GM23248 (cell line): ENCODE results near the gene LDLRAD4.

ENCODE experiments used
- EZH2 ChIP-seq: fragments of 200-600 bp; sonication (generic); IDR thresholded peaks from 2 replicates; pipeline ENCODE4 v1.6.1; 2018; ENCODE audit warnings: antibody characterized with exemption, mild to moderate bottlenecking; ENCODE audit not compliant: insufficient read depth, poor library complexity, severe bottlenecking
- EZH2phosphoT487 ChIP-seq: fragments of 200-600 bp; sonication (generic); IDR thresholded peaks from 2 replicates; pipeline ENCODE4 v1.6.1; 2018; ENCODE audit warnings: antibody characterized with exemption, moderate library complexity, mild to moderate bottlenecking, low read depth; ENCODE audit not compliant: insufficient read depth

DNA sequence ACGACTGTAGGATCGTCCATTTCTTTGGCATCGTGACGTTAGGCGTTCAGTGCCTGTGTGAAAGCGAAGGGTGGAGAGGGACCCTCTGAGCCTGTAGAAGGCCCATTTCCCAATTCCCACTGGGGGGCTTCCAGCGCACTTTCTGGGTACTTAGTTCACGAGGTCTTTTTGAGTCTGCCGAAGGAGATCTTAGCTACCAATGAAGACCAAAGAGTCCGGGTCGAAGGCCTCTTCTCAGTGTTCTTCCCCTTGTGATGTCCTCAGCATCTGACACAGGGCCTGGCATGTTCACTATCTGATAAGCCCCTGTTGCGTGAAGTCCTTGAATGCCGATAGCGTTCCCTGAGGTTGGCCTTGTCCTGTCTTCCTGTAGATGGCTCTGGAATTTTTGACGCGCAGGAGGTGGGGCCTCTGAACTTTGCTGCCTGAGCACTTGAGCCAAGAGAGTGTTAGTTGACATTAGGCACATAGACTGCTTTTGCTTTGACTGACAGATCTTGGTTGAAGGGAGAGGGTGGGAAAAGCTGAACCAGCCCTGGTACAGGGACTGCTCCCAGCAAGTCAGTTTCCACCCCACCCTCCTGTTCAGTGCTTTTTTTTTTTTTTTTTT is 52.8 kb downstream of the LDLRAD4 start:
- TF ChIP-seq EZH2 = no peak
- TF ChIP-seq EZH2phosphoT487 = no peak
